ENCODE measurements around the gene ZBTB7A.

The ZBTB7A gene

GRCh38 chr19:4082172-4082571 is 15.5 kb upstream of the ZBTB7A start:
- Histone ChIP-seq H3K36me3 (ENCODE audit: control insufficient read depth in 2 of 2, insufficient read depth in 1 of 2, low read length in 2 of 2) (no peaks in the 10 kb centered on the region), H3K27ac (ENCODE audit: extremely low read depth, low read depth, low read length) (no peak overlapping the region), H3K4me1 (ENCODE audit: control insufficient read depth, insufficient read depth, low read length) (no peaks in the 10 kb centered on the region), H3K9me3 (ENCODE audit: control insufficient read depth, insufficient read depth, low read depth, low read length) (no peaks in the 10 kb centered on the region), H3K4me3 (ENCODE audit: low read depth, low read length) (no peak overlapping the region)
- CTCF ChIA-PET = interaction anchor here (0.6 kb wide), 1 partner anchor 1931 kb away, joined by 4 read pairs; no protein-coding TSS in a partner anchor
- POLR2A ChIA-PET = interaction anchor here (1.4 to 1.7 kb wide), 2 partner anchors 11 to 16 kb away, joined by 3 to 7 read pairs; no protein-coding TSS in a partner anchor
- TF ChIP-seq BCL11B (tag by site-specific recombination; IDR thresholded peaks at IDR 0.05; ENCODE audit: low read depth) (no peak), ZBTB17 (tag by site-specific recombination; IDR thresholded peaks at IDR 0.05) (no peak), ZNF561 (tag by site-specific recombination; IDR thresholded peaks at IDR 0.05; ENCODE audit: borderline replicate concordance) (no peak), ZBTB48 (tag by site-specific recombination; IDR thresholded peaks at IDR 0.05) (no peak), ZNF510 (tag by site-specific recombination; IDR thresholded peaks at IDR 0.05; ENCODE audit: insufficient replicate concordance) (no peak), ZBTB49 (tag by site-specific recombination; IDR thresholded peaks at IDR 0.05; ENCODE audit: low read depth) (no peak), ZNF174 (tag by site-specific recombination; IDR thresholded peaks at IDR 0.05) (no peak), ZNF701 (tag by site-specific recombination; IDR thresholded peaks at IDR 0.05) (no peak), ZNF501 (tag by site-specific recombination; IDR thresholded peaks at IDR 0.05) (no peak), MZF1 (tag by site-specific recombination; IDR thresholded peaks at IDR 0.05; ENCODE audit: borderline replicate concordance) (no peak), ZNF324 (tag by site-specific recombination; IDR thresholded peaks at IDR 0.05) (no peak), ZNF777 (tag by site-specific recombination; IDR thresholded peaks at IDR 0.05; ENCODE audit: borderline replicate concordance) (no peak), ZNF16 (tag by site-specific recombination; IDR thresholded peaks at IDR 0.05; ENCODE audit: low read depth) (no peak), ZNF624 (tag by site-specific recombination; IDR thresholded peaks at IDR 0.05) (no peak), INSM2 (tag by site-specific recombination; IDR thresholded peaks at IDR 0.05) (no peak)
- TF ChIP-seq, protein P1, sequence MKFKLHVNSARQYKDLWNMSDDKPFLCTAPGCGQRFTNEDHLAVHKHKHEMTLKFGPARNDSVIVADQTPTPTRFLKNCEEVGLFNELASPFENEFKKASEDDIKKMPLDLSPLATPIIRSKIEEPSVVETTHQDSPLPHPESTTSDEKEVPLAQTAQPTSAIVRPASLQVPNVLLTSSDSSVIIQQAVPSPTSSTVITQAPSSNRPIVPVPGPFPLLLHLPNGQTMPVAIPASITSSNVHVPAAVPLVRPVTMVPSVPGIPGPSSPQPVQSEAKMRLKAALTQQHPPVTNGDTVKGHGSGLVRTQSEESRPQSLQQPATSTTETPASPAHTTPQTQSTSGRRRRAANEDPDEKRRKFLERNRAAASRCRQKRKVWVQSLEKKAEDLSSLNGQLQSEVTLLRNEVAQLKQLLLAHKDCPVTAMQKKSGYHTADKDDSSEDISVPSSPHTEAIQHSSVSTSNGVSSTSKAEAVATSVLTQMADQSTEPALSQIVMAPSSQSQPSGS (tag by site-specific recombination; IDR thresholded peaks at IDR 0.05; ENCODE audit: low read depth) = no peak
- TF ChIP-seq, protein P2, sequence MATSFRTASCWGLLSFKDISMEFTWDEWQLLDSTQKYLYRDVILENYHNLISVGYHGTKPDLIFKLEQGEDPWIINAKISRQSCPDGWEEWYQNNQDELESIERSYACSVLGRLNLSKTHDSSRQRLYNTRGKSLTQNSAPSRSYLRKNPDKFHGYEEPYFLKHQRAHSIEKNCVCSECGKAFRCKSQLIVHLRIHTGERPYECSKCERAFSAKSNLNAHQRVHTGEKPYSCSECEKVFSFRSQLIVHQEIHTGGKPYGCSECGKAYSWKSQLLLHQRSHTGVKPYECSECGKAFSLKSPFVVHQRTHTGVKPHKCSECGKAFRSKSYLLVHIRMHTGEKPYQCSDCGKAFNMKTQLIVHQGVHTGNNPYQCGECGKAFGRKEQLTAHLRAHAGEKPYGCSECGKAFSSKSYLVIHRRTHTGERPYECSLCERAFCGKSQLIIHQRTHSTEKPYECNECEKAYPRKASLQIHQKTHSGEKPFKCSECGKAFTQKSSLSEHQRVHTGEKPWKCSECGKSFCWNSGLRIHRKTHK (tag by site-specific recombination; IDR thresholded peaks at IDR 0.05) = no peak
- TF ChIP-seq, protein P3, sequence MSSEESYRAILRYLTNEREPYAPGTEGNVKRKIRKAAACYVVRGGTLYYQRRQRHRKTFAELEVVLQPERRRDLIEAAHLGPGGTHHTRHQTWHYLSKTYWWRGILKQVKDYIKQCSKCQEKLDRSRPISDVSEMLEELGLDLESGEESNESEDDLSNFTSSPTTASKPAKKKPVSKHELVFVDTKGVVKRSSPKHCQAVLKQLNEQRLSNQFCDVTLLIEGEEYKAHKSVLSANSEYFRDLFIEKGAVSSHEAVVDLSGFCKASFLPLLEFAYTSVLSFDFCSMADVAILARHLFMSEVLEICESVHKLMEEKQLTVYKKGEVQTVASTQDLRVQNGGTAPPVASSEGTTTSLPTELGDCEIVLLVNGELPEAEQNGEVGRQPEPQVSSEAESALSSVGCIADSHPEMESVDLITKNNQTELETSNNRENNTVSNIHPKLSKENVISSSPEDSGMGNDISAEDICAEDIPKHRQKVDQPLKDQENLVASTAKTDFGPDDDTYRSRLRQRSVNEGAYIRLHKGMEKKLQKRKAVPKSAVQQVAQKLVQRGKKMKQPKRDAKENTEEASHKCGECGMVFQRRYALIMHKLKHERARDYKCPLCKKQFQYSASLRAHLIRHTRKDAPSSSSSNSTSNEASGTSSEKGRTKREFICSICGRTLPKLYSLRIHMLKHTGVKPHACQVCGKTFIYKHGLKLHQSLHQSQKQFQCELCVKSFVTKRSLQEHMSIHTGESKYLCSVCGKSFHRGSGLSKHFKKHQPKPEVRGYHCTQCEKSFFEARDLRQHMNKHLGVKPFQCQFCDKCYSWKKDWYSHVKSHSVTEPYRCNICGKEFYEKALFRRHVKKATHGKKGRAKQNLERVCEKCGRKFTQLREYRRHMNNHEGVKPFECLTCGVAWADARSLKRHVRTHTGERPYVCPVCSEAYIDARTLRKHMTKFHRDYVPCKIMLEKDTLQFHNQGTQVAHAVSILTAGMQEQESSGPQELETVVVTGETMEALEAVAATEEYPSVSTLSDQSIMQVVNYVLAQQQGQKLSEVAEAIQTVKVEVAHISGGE (tag by site-specific recombination; conservative IDR thresholded peaks at IDR 0.05; ENCODE audit: low read depth) = no peak

Measured in HEK293 (cell line).